HEK293 (cell line): ENCODE data around the gene RANGAP1.

ENCODE experiments used
- GLIS1 ChIP-seq: fragments of 450-650 bp; formaldehyde crosslinking; IDR thresholded peaks from 2 replicates; pipeline ENCODE4 v1.5.1; 2016; ENCODE audit warnings: missing biosample characterization, missing genetic modification characterization
- GLIS2 ChIP-seq: fragments of 450-650 bp; formaldehyde crosslinking; IDR thresholded peaks from 2 replicates; pipeline ENCODE4 v1.5.1; 2016; ENCODE audit warnings: missing biosample characterization, missing genetic modification characterization
- KLF8 ChIP-seq: fragments of 450-650 bp; formaldehyde crosslinking; IDR thresholded peaks from 2 replicates; pipeline ENCODE4 v1.5.1; 2016; ENCODE audit warnings: missing biosample characterization, missing genetic modification characterization
- OVOL3 ChIP-seq: fragments of 450-650 bp; formaldehyde crosslinking; IDR thresholded peaks from 2 replicates; pipeline ENCODE4 v1.5.1; 2016; ENCODE audit warnings: missing biosample characterization, missing genetic modification characterization
- PATZ1 ChIP-seq: fragments of 450-650 bp; formaldehyde crosslinking; IDR thresholded peaks from 2 replicates; pipeline ENCODE4 v1.5.1; 2016; ENCODE audit warnings: missing biosample characterization, missing genetic modification characterization
- PRDM1 ChIP-seq: fragments of 450-650 bp; formaldehyde crosslinking; IDR thresholded peaks from 2 replicates; pipeline ENCODE4; 2016; ENCODE audit warnings: missing biosample characterization, missing genetic modification characterization
- PRDM10 ChIP-seq: fragments of 450-650 bp; formaldehyde crosslinking; IDR thresholded peaks from 2 replicates; pipeline ENCODE4 v1.5.1; 2016; ENCODE audit warnings: missing biosample characterization, missing genetic modification characterization
- SALL2 ChIP-seq: fragments of 450-650 bp; formaldehyde crosslinking; IDR thresholded peaks from 2 replicates; pipeline ENCODE4 v1.5.0; 2017; ENCODE audit warnings: missing biosample characterization, mild to moderate bottlenecking, missing genetic modification characterization, borderline replicate concordance
- WT1 ChIP-seq: fragments of 450-650 bp; formaldehyde crosslinking; IDR thresholded peaks from 2 replicates; pipeline ENCODE4 v1.5.1; 2016; ENCODE audit warnings: missing biosample characterization, missing genetic modification characterization
- ZBTB17 ChIP-seq: fragments of 450-650 bp; formaldehyde crosslinking; IDR thresholded peaks from 2 replicates; pipeline ENCODE4 v1.5.1; 2016; ENCODE audit warnings: missing biosample characterization, missing genetic modification characterization
- ZBTB20 ChIP-seq: fragments of 450-650 bp; formaldehyde crosslinking; IDR thresholded peaks from 2 replicates; pipeline ENCODE4 v1.5.1; 2016; ENCODE audit warnings: missing biosample characterization, missing genetic modification characterization
- ZBTB44 ChIP-seq: fragments of 450-650 bp; IDR thresholded peaks from 2 replicates; pipeline ENCODE4 v1.5.1; 2018; ENCODE audit warnings: missing biosample characterization, mild to moderate bottlenecking, missing genetic modification characterization
- ZFP41 ChIP-seq: fragments of 450-650 bp; formaldehyde crosslinking; IDR thresholded peaks from 2 replicates; pipeline ENCODE4 v1.5.1; 2016; ENCODE audit warnings: missing biosample characterization, missing genetic modification characterization, borderline replicate concordance
- ZNF335 ChIP-seq: fragments of 450-650 bp; formaldehyde crosslinking; conservative IDR thresholded peaks from 2 replicates; pipeline ENCODE4 v1.5.1; 2016; ENCODE audit warnings: missing biosample characterization, missing genetic modification characterization
- ZNF37A ChIP-seq: fragments of 450-650 bp; IDR thresholded peaks from 2 replicates; pipeline ENCODE4 v1.5.1; 2018; ENCODE audit warnings: missing biosample characterization, missing genetic modification characterization
- ZNF391 ChIP-seq: fragments of 450-650 bp; formaldehyde crosslinking; IDR thresholded peaks from 2 replicates; pipeline ENCODE4 v1.5.1; 2016; ENCODE audit warnings: low read depth, missing biosample characterization, missing genetic modification characterization, borderline replicate concordance
- ZNF518A ChIP-seq: fragments of 450-650 bp; formaldehyde crosslinking; conservative IDR thresholded peaks from 2 replicates; pipeline ENCODE4 v1.5.1; 2016; ENCODE audit warnings: low read depth, missing biosample characterization, missing genetic modification characterization
- ZNF558 ChIP-seq: fragments of 450-650 bp; formaldehyde crosslinking; IDR thresholded peaks from 2 replicates; pipeline ENCODE4 v1.5.1; 2016; ENCODE audit warnings: missing biosample characterization, missing genetic modification characterization
- ZNF629 ChIP-seq: fragments of 450-650 bp; formaldehyde crosslinking; IDR thresholded peaks from 2 replicates; pipeline ENCODE4 v1.5.1; 2017; ENCODE audit warnings: missing biosample characterization, missing genetic modification characterization
- TF ChIP-seq, protein P1 (sequence below): fragments of 450-650 bp; formaldehyde crosslinking; IDR thresholded peaks from 2 replicates; pipeline ENCODE4 v1.5.1; 2016; ENCODE audit warnings: missing biosample characterization, missing genetic modification characterization
- TF ChIP-seq, protein P2 (sequence below): fragments of 450-650 bp; formaldehyde crosslinking; IDR thresholded peaks from 2 replicates; pipeline ENCODE4 v1.5.1; 2017; ENCODE audit warnings: missing biosample characterization, missing genetic modification characterization

RANGAP1 gene

DNA sequence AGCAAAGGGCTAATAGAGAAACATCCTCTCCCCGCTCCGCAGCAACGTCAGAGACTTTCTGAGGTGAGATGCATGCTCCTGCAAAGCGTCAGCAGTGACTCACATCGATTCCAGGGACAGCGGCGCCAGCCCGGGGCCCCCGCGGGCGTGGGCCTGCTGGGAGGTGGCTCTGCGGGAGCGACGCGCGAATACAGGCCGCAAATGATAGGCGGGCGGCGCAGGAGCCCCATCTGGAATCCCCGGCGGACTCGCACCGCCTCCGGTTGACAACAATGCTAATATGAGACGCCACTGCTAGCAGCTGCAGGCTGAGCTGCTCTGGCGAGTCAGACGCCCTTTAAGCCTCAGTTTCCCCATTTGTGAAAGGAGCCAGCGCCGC is 557 bp downstream of the RANGAP1 start (continued):
- TF ChIP-seq ZNF335 (tag by site-specific recombination): peak; percentile 55; the same call in 1 of the 2 replicates
- no peak for TF ChIP-seq ZNF37A
- peak; percentile 68 for TF ChIP-seq ZBTB44
- peak; percentile 99 for TF ChIP-seq GLIS2 (tag by site-specific recombination)
- TF ChIP-seq PRDM1 (tag by site-specific recombination): peak; percentile 31; the same call in 1 of the 2 replicates
- TF ChIP-seq ZNF518A (tag by site-specific recombination): no peak
- TF ChIP-seq PRDM10: no peak
- peak; percentile 51 for TF ChIP-seq KLF8
- TF ChIP-seq ZNF558 (tag by site-specific recombination): no peak
- TF ChIP-seq, protein P1, sequence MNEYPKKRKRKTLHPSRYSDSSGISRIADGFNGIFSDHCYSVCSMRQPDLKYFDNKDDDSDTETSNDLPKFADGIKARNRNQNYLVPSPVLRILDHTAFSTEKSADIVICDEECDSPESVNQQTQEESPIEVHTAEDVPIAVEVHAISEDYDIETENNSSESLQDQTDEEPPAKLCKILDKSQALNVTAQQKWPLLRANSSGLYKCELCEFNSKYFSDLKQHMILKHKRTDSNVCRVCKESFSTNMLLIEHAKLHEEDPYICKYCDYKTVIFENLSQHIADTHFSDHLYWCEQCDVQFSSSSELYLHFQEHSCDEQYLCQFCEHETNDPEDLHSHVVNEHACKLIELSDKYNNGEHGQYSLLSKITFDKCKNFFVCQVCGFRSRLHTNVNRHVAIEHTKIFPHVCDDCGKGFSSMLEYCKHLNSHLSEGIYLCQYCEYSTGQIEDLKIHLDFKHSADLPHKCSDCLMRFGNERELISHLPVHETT (tag by site-specific recombination): no peak
- TF ChIP-seq ZFP41 (tag by site-specific recombination): no peak
- peak; percentile 96 for TF ChIP-seq PATZ1 (tag by site-specific recombination)
- peak; percentile 80 for TF ChIP-seq ZBTB17
- no peak for TF ChIP-seq OVOL3 (tag by site-specific recombination)
- TF ChIP-seq WT1 (tag by site-specific recombination): peak; percentile 28; the same call in 1 of the 2 replicates
- TF ChIP-seq SALL2 (tag by site-specific recombination): no peak
- peak; percentile 98 for TF ChIP-seq GLIS1 (tag by site-specific recombination)
- TF ChIP-seq ZNF391 (tag by site-specific recombination): peak; percentile 73
- TF ChIP-seq, protein P2, sequence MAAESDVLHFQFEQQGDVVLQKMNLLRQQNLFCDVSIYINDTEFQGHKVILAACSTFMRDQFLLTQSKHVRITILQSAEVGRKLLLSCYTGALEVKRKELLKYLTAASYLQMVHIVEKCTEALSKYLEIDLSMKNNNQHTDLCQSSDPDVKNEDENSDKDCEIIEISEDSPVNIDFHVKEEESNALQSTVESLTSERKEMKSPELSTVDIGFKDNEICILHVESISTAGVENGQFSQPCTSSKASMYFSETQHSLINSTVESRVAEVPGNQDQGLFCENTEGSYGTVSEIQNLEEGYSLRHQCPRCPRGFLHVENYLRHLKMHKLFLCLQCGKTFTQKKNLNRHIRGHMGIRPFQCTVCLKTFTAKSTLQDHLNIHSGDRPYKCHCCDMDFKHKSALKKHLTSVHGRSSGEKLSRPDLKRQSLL: peak; percentile 44; the same call in 1 of the 2 replicates
- TF ChIP-seq ZBTB20: peak; percentile 92
- peak; percentile 99 for TF ChIP-seq ZNF629 (tag by site-specific recombination)
